Right lobe of liver (tissue), 4 donors: ENCODE data around the gene DLX5.

Experiments used
- POLR2A ChIP-seq: fragments of 450-650 bp; IDR thresholded peaks from one replicate; pipeline ENCODE4 v1.6.1; 2017; ENCODE audit warnings: antibody characterized with exemption, mild to moderate bottlenecking
- TF ChIP-seq, protein P1 (sequence below), 4 donors: fragments of 200-600 bp in 3 of 4; fragments of 450-650 bp in 1 of 4; IDR thresholded peaks; one replicate each; pipeline versions ENCODE4 v1.5.1 to v1.8.0; 2016 to 2022; ENCODE audit warnings: antibody characterized with exemption in 4 of 4, mild to moderate bottlenecking in 2 of 4
- donor health status: DM: no; HTN: no; CAD: no.
- donor health status: DM: no; HTN: no; CAD: no.
- donor health status: DM: no; HTN: yes; CAD: no.

- TF ChIP-seq, protein P1, sequence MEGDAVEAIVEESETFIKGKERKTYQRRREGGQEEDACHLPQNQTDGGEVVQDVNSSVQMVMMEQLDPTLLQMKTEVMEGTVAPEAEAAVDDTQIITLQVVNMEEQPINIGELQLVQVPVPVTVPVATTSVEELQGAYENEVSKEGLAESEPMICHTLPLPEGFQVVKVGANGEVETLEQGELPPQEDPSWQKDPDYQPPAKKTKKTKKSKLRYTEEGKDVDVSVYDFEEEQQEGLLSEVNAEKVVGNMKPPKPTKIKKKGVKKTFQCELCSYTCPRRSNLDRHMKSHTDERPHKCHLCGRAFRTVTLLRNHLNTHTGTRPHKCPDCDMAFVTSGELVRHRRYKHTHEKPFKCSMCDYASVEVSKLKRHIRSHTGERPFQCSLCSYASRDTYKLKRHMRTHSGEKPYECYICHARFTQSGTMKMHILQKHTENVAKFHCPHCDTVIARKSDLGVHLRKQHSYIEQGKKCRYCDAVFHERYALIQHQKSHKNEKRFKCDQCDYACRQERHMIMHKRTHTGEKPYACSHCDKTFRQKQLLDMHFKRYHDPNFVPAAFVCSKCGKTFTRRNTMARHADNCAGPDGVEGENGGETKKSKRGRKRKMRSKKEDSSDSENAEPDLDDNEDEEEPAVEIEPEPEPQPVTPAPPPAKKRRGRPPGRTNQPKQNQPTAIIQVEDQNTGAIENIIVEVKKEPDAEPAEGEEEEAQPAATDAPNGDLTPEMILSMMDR (IDR thresholded peaks at IDR 0.05): no peak
- TF ChIP-seq POLR2A: no peak
Measured at GRCh38 chr7:96986901-96987300, 37.7 kb downstream of the DLX5 start.
